Skeletal muscle cell (primary cell): Measurements from ENCODE around the gene GSTP1.
"Not testable (repeated sequence)": the region's sequence is repeated elsewhere in the genome, so short reads cannot be mapped to it uniquely, and the experiment has no call there.

Source experiments
- DNase-seq: peaks from one replicate; pipeline ENCODE4 v3.0.0-alpha.2; 2010; ENCODE audit warnings: low read depth
- H3K4me3 ChIP-seq: 2 replicates; pipeline ENCODE4 v1.5.1; 2011; ENCODE audit warnings: low read depth, mild to moderate bottlenecking, control low read depth, low read length, moderate library complexity

GSTP1 gene

DNA sequence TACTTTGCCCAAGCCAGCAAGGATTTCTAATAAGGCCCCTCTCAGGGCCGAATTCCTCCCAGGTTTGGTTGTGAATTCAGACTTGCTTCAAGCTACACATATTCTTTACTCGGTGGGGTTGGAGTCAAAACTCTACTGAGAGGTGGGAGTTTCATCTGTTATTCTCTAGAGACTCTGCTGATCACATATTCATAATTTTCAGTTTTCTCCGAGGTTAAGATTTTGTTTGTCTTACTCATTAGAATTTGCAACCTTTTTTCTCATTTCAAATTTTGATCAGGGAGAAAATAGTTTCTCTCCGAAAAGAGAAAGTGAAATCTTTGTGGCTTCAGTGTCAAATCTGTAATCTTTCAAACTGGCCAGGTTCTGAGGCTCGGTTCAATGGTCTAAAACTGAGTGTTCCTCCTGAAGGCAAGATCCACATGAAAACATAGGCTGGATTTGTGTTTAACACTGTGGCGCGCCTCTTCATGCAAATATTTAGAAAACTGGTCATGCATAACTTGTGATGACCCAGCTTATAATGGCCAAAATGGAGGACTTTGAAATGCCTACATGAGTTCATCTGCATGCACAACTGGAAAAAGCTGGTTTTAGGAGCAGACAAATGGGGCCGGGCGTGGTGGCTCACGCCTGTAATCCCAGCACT, 21.5 kb upstream of the GSTP1 start:
- no peak overlapping the region for H3K4me3 ChIP-seq

DNA sequence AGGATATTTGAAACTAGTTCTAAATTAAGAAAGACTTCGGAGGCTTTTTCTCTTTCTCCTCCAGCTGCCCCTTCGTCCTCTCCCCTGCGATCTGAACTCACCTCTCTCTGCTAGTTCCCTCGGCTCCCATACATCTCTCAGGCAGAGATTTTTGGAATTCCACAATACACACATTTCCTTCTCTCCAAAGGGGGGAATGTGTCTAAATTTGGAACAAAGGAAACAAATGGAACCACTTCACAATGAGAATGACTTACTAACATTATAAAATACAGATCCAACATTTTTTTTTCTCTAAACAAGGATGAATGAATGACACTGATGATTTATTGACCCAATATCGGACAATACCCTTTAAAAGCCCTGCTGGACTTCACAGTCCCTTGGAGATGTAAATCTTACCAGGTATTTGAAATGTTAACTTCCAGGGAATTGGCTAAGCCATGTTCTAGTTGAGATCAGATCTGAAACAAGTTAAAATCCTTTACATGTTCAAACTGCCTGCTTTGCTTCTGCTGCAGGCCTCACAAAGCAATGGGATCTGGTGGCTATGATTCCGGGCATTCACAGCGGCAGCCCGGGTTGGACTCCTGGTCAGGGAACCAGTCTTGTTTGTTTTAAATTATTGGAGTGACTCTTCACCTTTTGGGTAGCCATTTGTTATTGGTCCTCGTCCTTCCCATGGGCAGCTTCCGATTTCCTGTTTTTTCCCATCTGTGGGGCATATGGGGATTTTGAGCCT, 20.5 kb upstream of the GSTP1 start:
- no peak for DNase-seq
- H3K4me3 ChIP-seq: no peak overlapping the region

More for the DNA sequence above, 21.5 kb upstream of the GSTP1 start:
- no peak for DNase-seq

DNA sequence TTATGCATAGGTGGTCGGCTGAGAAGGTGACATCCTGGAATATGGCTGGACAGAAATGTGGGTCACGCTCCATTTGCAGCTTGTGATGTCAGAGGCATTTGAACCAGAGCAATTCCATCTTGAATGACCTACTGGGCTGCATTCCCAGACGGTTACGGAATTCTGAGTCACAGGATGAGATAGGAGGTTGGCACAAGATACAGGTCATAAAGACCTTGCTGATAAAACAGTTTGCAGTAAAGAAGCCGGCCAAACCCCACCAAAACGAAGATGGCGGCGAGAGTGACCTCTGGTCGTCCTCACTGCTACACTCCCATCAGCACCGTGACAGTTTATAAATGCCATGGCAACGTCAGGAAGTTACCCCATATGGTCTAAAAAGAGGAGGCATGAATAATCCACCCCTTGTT, 19.9 kb upstream of the GSTP1 start:
- not testable (repeated sequence) for H3K4me3 ChIP-seq
- peak; percentile 47 for DNase-seq

DNA sequence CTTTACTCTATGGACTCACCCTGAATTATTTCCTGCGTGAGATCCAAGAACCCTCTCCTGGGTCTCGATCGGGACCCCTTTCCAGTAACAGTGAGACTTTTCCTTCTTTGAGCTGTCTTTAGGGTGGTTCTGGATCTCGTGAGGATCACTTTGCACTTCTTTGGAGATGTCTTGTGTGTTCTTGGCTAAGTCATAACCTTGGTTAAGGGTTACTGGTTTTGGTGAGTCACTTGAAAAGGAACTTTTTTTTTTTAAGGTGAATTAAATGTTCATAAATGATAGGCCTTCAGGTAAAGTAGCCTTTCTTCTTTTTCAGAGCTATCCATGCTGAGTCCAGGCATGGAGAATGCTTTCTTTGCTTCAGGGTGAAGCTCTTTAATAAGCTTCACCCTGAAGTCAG, 19.4 kb upstream of the GSTP1 start:
- no peak for DNase-seq
- no peak overlapping the region for H3K4me3 ChIP-seq

DNA sequence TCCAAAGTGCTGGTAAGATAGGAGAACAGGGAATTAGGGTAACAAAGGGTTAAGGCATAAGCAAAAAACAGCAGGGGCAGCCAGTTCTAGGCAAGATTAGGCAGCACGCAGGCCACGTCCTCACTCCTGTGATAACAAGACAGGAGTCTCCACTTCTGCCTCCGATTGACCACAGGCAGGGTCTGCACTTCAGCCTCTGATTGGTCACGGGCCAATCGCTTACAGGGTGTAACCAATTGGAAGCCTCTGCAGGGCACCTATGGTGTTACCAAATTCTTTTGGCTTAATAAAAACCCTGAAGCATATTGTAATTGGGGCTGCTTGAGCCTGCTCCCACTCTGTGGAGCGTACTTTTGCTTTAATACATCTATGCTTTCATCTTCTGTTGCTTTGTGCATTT, 12.2 kb upstream of the GSTP1 start:
- no peak for DNase-seq
- no peak overlapping the region for H3K4me3 ChIP-seq

DNA sequence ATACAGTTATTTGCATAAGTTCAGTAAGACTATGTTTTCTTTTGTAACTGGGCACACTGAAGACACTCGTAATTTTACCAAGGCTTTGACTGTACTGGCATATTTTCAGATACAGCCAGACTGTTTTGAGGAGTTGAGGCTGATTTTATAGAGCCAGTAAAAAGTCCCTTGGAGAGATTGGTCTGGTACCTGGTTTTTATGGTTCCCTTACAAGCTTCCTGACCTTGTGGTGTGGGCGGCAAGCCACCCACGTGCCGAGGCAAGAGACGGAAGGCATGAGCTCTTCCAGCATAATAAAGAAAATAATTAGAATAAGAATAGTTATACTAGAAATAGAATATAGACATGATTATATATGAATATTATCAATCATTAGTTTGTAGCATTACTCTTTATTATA, 11.3 kb upstream of the GSTP1 start:
- H3K4me3 ChIP-seq: no peak overlapping the region
- DNase-seq: no peak

DNA sequence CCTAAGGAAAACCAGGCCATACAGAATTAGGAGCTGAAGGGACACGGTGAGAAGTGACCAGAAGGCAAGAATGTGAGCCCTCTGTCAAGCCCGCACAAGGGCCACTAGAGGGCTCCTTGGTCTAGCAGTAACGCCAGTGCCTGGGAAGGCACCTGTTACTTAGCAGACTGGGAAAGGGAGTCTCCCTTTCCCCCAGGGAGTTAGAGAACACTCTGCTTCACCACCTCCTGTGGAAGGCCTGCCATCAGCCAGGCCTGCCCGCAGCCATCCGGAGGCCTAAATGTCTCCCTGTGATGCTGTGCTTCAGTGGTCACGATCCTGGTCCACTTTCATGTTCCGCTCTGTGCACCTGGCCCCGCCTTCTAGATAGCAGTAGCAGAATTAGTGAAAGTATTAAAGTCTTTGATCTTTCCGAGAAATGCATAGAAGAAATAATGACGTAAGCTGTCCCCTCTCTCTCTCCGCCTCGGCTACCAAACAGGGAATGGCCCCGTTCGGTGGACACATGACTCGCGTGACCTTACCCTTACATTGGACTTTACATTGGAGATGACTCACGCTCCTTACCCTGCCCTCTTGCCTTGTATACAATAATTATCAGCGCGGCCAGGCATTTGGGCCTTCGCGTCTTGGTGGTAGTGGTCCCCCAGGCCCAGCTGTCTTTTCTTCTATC, 10.7 kb upstream of the GSTP1 start:
- no peak for DNase-seq
- H3K4me3 ChIP-seq: no peak overlapping the region

DNA sequence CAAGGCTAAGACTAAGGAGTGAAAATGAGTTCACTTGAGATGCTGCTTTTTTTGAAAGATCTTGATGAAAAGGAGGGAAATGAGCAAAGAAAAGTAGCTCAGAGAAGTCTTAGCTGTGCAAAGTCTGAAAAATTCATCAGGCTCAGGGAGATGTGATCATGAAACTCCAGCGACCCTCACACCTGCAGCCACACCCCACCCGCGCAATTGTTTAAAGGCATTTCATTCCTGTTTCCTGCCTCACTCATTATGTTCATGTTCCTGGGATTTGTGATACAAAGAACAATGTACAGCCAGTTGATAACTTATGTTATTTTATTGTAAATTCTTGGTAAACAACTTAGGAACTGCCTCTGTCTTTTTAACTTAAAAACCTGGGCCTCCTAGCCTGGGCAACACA, 8.7 kb upstream of the GSTP1 start:
- DNase-seq: no peak
- no peak overlapping the region for H3K4me3 ChIP-seq

DNA sequence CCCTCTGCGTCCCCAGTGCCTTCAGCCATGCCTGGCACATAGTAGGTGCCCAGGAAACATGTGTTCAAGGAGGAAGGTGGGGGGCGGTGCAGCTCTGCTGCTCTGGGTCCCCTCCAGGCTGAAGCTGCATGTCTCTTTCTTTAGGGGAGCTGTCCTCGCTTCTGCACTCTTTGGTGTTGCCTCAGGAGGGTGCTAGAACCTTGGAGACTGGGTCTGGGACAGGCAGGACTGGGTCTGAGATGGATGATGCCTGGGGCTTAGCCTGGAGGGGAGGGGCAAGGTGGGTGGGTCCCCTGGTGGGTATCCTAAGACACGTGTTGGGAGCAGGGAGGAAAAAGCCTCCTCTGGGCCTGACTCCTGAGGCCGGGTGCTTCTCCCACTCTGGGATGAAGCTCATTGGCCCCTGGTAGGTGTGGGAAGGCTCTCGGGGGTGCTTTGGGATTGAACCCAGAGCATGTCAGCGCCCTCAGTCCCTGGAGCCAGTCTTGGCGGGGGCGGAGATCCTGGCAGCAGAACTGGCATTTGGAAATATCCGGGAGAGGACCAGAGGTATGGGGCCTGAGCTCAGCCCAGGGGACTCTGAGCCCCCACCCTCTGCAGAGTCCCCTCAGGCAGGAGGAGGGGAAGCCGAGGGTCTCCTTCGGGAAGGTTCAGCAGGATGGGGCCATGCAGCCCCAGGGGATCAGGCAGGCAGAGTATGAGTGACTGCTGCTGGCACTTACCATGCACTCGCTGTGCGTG, 6.7 kb upstream of the GSTP1 start:
- no peak for DNase-seq
- H3K4me3 ChIP-seq: no peak overlapping the region

DNA sequence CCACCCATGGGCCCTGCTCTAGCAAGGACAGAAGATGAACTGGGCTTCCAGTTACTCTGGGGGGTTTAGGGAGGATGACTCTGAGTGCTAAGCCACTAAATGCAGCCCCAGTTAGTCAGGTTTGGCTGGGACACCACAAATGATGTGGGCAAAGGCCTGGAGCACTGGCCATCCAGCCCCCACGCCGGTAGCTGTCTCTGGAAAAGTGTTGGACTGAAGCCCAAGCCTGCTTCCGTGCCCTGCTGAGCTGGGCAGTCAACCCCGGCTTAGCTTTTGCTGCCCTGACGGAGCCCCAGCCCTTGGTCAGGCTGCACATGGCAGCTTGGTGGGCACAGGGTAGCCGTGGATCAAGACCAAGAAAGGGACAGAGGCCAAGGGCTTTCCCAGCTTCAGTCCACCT, 5.7 kb upstream of the GSTP1 start:
- no peak overlapping the region for H3K4me3 ChIP-seq
- DNase-seq: no peak

DNA sequence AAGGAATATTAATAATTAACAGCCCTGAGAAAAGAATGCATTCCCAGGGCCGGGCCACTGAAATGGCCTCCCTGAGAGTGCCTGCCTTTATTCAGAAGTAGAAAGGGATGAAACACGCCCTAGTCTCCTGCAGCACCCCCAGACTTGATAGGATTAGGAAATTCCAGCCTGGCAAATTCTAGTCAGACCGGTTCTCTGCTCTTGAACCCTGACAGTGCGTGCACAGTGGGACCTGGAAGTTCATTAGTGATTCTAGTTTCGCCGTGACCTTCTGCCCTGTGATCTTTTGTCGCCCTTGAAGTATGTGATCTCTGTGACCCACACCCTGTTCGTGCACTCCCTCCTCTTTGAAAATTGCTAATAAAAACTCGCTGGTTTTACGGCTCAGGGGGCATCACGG, 2.1 kb upstream of the GSTP1 start:
- H3K4me3 ChIP-seq: no peak overlapping the region
- DNase-seq: no peak

DNA sequence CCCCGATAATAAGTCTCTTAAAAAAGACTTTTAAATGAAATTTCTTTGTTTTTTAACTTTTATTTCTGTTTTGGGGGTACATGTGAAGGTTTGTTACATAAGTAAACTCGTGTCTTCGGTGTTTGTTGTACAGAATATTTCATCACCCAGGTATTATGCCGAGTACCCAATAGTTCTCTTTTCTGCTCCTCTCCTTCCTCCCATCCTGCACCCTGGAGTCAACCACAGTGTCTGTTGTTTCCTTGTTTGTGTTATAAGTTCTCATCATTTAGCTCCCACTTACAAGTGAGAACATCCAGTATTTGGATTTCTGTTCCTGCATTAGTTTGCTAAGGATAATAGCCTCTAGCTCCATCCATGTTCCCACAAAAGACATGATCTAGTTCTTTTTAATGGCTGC, 1.6 kb upstream of the GSTP1 start:
- no peak overlapping the region for H3K4me3 ChIP-seq
- no peak for DNase-seq

DNA sequence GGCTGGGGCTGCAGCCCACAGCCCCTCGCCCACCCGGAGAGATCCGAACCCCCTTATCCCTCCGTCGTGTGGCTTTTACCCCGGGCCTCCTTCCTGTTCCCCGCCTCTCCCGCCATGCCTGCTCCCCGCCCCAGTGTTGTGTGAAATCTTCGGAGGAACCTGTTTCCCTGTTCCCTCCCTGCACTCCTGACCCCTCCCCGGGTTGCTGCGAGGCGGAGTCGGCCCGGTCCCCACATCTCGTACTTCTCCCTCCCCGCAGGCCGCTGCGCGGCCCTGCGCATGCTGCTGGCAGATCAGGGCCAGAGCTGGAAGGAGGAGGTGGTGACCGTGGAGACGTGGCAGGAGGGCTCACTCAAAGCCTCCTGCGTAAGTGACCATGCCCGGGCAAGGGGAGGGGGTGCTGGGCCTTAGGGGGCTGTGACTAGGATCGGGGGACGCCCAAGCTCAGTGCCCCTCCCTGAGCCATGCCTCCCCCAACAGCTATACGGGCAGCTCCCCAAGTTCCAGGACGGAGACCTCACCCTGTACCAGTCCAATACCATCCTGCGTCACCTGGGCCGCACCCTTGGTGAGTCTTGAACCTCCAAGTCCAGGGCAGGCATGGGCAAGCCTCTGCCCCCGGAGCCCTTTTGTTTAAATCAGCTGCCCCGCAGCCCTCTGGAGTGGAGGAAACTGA, 731 bp downstream of the GSTP1 start:
- H3K4me3 ChIP-seq: peak overlapping the region; percentile 82
- DNase-seq: no peak

DNA sequence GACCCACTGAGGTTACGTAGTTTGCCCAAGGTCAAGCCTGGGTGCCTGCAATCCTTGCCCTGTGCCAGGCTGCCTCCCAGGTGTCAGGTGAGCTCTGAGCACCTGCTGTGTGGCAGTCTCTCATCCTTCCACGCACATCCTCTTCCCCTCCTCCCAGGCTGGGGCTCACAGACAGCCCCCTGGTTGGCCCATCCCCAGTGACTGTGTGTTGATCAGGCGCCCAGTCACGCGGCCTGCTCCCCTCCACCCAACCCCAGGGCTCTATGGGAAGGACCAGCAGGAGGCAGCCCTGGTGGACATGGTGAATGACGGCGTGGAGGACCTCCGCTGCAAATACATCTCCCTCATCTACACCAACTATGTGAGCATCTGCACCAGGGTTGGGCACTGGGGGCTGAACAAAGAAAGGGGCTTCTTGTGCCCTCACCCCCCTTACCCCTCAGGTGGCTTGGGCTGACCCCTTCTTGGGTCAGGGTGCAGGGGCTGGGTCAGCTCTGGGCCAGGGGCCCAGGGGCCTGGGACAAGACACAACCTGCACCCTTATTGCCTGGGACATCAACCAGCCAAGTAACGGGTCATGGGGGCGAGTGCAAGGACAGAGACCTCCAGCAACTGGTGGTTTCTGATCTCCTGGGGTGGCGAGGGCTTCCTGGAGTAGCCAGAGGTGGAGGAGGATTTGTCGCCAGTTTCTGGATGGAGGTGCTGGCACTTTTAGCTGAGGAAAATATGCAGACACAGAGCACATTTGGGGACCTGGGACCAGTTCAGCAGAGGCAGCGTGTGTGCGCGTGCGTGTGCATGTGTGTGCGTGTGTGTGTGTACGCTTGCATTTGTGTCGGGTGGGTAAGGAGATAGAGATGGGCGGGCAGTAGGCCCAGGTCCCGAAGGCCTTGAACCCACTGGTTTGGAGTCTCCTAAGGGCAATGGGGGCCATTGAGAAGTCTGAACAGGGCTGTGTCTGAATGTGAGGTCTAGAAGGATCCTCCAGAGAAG, 1.6 kb downstream of the GSTP1 start:
- DNase-seq: no peak
- H3K4me3 ChIP-seq: peak overlapping the region; percentile 82

DNA sequence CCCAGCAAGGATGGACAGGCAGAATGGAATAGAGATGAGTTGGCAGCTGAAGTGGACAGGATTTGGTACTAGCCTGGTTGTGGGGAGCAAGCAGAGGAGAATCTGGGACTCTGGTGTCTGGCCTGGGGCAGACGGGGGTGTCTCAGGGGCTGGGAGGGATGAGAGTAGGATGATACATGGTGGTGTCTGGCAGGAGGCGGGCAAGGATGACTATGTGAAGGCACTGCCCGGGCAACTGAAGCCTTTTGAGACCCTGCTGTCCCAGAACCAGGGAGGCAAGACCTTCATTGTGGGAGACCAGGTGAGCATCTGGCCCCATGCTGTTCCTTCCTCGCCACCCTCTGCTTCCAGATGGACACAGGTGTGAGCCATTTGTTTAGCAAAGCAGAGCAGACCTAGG, 2.3 kb downstream of the GSTP1 start:
- no peak overlapping the region for H3K4me3 ChIP-seq
- no peak for DNase-seq

DNA sequence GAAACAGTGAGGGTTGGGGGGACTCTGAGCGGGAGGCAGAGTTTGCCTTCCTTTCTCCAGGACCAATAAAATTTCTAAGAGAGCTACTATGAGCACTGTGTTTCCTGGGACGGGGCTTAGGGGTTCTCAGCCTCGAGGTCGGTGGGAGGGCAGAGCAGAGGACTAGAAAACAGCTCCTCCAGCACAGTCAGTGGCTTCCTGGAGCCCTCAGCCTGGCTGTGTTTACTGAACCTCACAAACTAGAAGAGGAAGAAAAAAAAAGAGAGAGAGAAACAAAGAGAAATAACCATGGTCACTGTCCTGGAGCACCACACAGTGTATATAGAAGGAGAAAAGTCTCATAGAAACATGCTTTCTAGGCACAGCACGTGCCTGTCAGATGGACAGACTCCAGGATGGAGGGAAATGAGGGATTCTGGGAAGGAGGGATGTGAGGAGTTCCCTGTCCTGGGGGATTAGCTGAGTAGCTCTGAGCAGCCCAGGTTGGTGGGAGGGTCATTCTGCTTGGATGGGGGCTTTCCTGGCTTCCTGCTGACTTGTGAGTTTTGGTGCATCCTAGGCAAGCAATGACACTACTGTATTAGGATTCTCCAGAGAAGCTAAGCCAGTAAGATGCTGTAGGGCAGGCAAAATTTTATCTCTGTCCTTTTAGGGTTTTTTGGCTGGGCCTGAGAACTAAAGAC, 3.1 kb downstream of the GSTP1 start:
- no peak overlapping the region for H3K4me3 ChIP-seq

DNA sequence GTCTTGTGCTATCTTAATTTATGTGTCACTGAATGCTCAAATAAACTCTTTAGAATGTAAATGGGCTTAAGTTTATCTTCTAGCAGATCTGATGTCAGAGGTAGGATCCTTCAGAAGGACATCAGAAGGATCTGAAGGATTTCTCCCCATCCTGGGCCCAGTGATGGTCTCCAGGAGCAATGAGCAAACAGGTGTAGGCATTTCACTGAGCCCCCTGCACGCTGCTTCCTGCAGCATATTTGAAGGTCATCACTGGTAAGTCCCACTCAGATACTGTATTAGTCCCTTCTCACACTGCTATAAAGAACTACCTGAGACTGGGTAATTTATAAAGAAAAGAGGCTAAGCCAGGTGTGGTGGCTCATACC, 4.5 kb downstream of the GSTP1 start:
- no peak overlapping the region for H3K4me3 ChIP-seq
- DNase-seq: no peak

More for the DNA sequence above, 3.1 kb downstream of the GSTP1 start:
- no peak for DNase-seq

DNA sequence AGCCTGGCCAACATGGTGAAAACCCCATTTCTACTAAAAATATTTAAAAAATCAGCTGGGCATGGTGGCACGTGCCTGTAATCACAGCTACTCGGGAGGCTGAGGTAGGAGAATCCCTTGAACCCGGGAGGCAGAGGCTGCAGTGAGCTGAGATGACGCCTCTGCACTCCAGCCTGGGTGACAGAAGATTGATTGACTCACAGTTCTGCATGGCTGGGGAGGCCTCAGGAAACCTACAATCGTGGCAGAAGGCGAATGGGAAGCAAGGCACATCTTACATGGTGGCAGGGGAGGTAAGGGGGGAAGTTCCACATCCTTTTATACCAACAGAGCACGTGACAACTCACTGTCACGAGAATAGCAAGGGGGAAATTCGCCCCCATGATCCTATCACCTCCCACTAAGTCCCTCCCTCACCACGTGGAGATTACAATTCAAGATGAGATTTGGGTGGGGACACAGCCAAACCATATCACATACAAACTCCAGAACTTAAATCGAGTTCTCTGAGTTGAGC, 5.3 kb downstream of the GSTP1 start:
- not testable (repeated sequence) for H3K4me3 ChIP-seq, DNase-seq
